Epidermal melanocyte (primary cell): ENCODE measurements around the gene PLCB2.
A peak's percentile ranks its signal among the peaks of the same experiment; 100 is the strongest.

ENCODE experiments used
- DNase-seq: peaks from one replicate; pipeline ENCODE4 v3.0.0; 2011; ENCODE audit warnings: low spot score; ENCODE audit not compliant: insufficient read length

PLCB2 gene

GRCh38 chr15:40285554-40286011 is 22.2 kb downstream of the PLCB2 start:
- DNase-seq: no peak

- DNase-seq: no peak
Observed at GRCh38 chr15:40285151-40285550, 22.6 kb downstream of the PLCB2 start.

- no peak for DNase-seq
Observed at GRCh38 chr15:40283615-40284300, 24.0 kb downstream of the PLCB2 start.

GRCh38 chr15:40282869-40283614 is 24.7 kb downstream of the PLCB2 start, which contains the start of gene ANKRD63:
Gene ANKRD63, minus strand, starts transcription at chr15:40283064. Its CDS starts 478 bp downstream, at chr15:40282586.
- no peak for DNase-seq

GRCh38 chr15:40282147-40282868 is 25.4 kb downstream of the PLCB2 start:
- no peak for DNase-seq

GRCh38 chr15:40281801-40282146 is 26.0 kb downstream of the PLCB2 start:
- no peak for DNase-seq

GRCh38 chr15:40281057-40281800 is 26.5 kb downstream of the PLCB2 start:
- DNase-seq: no peak

GRCh38 chr15:40280260-40281056 is 27.3 kb downstream of the PLCB2 start:
- DNase-seq: no peak

GRCh38 chr15:40279437-40280141 is 28.1 kb downstream of the PLCB2 start:
- peak; percentile 80 for DNase-seq

- no peak for DNase-seq
Observed at GRCh38 chr15:40278026-40278425, 29.7 kb downstream of the PLCB2 start.

- DNase-seq: no peak
Observed at GRCh38 chr15:40277471-40277870, 30.3 kb downstream of the PLCB2 start.

GRCh38 chr15:40276927-40277326 is 30.8 kb downstream of the PLCB2 start:
- DNase-seq: no peak

- DNase-seq: no peak
Observed at GRCh38 chr15:40275954-40276353, 31.8 kb downstream of the PLCB2 start.

- DNase-seq: no peak
Observed at GRCh38 chr15:40275523-40275922, 32.2 kb downstream of the PLCB2 start.

GRCh38 chr15:40274350-40275274 is 33.1 kb downstream of the PLCB2 start:
- DNase-seq: peak; percentile 87

GRCh38 chr15:40273428-40273827 is 34.3 kb downstream of the PLCB2 start:
- no peak for DNase-seq

GRCh38 chr15:40272485-40273056 is 35.2 kb downstream of the PLCB2 start:
- no peak for DNase-seq

GRCh38 chr15:40271685-40272484 is 35.9 kb downstream of the PLCB2 start:
- DNase-seq: no peak
